Measurements from ENCODE around the gene GABRG3.
"Not testable (repeated sequence)": the region's sequence is repeated elsewhere in the genome, so short reads cannot be mapped to it uniquely, and the experiment has no call there.

GABRG3 gene

GRCh38 chr15:27176785-27177406, 205.9 kb downstream of the GABRG3 start:
- DNase-seq (ENCODE audit: low read depth in 2 of 2): no peak

- DNase-seq (ENCODE audit: low read depth in 2 of 2): no peak
Observed at GRCh38 chr15:27179789-27180188, 208.8 kb downstream of the GABRG3 start.

GRCh38 chr15:27182561-27183110, 211.7 kb downstream of the GABRG3 start:
- DNase-seq (ENCODE audit: low read depth in 2 of 2): no peak

GRCh38 chr15:27183201-27183600, 212.2 kb downstream of the GABRG3 start:
- no peak for DNase-seq (ENCODE audit: low read depth in 2 of 2)

GRCh38 chr15:27191515-27191914, 220.5 kb downstream of the GABRG3 start:
- not testable (repeated sequence) for DNase-seq (ENCODE audit: low read depth in 2 of 2)

GRCh38 chr15:27196691-27197090, 225.7 kb downstream of the GABRG3 start:
- no peak for DNase-seq (ENCODE audit: low read depth in 2 of 2)

GRCh38 chr15:27201425-27201824, 230.4 kb downstream of the GABRG3 start:
- DNase-seq (ENCODE audit: low read depth in 2 of 2): no peak

GRCh38 chr15:27210176-27210575, 239.2 kb downstream of the GABRG3 start:
- no peak for DNase-seq (ENCODE audit: low read depth in 2 of 2)

GRCh38 chr15:27214032-27214431, 243.1 kb downstream of the GABRG3 start:
- no peak for DNase-seq (ENCODE audit: low read depth in 2 of 2)

GRCh38 chr15:27214961-27215360, 244.0 kb downstream of the GABRG3 start:
- DNase-seq (ENCODE audit: low read depth in 2 of 2): no peak

- no peak for DNase-seq (ENCODE audit: low read depth in 2 of 2)
Observed at GRCh38 chr15:27218426-27218825, 247.4 kb downstream of the GABRG3 start.

GRCh38 chr15:27219636-27220035, 248.7 kb downstream of the GABRG3 start:
- DNase-seq (ENCODE audit: low read depth in 2 of 2): no peak

GRCh38 chr15:27220199-27220598, 249.2 kb downstream of the GABRG3 start:
- no peak for DNase-seq (ENCODE audit: low read depth in 2 of 2)

GRCh38 chr15:27222479-27222878, 251.5 kb downstream of the GABRG3 start:
- no peak for DNase-seq (ENCODE audit: low read depth in 2 of 2)

- no peak for DNase-seq (ENCODE audit: low read depth in 2 of 2)
Observed at GRCh38 chr15:27223179-27223578, 252.2 kb downstream of the GABRG3 start.

- DNase-seq (ENCODE audit: low read depth in 2 of 2): no peak
Observed at GRCh38 chr15:27231811-27232210, 260.8 kb downstream of the GABRG3 start.

- DNase-seq (ENCODE audit: low read depth in 2 of 2): no peak
Observed at GRCh38 chr15:27232876-27233275, 261.9 kb downstream of the GABRG3 start.

- DNase-seq (ENCODE audit: low read depth in 2 of 2): no peak
Observed at GRCh38 chr15:27234593-27234992, 263.6 kb downstream of the GABRG3 start.

- no peak for DNase-seq (ENCODE audit: low read depth in 2 of 2)
Observed at GRCh38 chr15:27235161-27235560, 264.2 kb downstream of the GABRG3 start.

GRCh38 chr15:27235681-27236080, 264.7 kb downstream of the GABRG3 start:
- DNase-seq (ENCODE audit: low read depth in 2 of 2): no peak

GRCh38 chr15:27237319-27237939, 266.4 kb downstream of the GABRG3 start:
- DNase-seq (ENCODE audit: low read depth in 2 of 2): no peak

- no peak for DNase-seq (ENCODE audit: low read depth in 2 of 2)
Observed at GRCh38 chr15:27238209-27238608, 267.2 kb downstream of the GABRG3 start.

- DNase-seq (ENCODE audit: low read depth in 2 of 2): no peak
Observed at GRCh38 chr15:27238707-27239423, 267.9 kb downstream of the GABRG3 start.

All from stimulated activated CD8-positive, alpha-beta memory T cell treated with anti-CD3 and anti-CD28 coated beads, Interleukin-2, amount 100 ng/mL, for 48 hours (primary cell).